Caco-2 (cell line): ENCODE measurements around the gene PGAP3. TPM values are rescaled to one million over a fixed set of nuclear protein-coding genes. Genes with fewer than 3 reads are reported as not detected.
A peak's percentile ranks its signal among the peaks of the same experiment; 100 is the strongest.

ENCODE experiments used
- BruUV-seq: library from RNA; stranded (reverse); fragments of 400-500 nt; replicated peaks from 2 replicates; lab custom pipeline; 2021; lab: Mats Ljungman, UMichigan
- CTCF ChIA-PET: fragments of 300-600 bp; sonication (Branson Sonifier 250); formaldehyde crosslinking; loops from one replicate; lab custom pipeline; 2022; ENCODE audit warnings: antibody characterized with exemption; lab: Charles Lee
- POLR2A ChIA-PET: fragments of 300-600 bp; sonication (Branson Sonifier 250); formaldehyde crosslinking; loops from one replicate; lab custom pipeline; 2022; ENCODE audit warnings: antibody characterized with exemption; lab: Charles Lee
- DNase-seq, 2 experiments: peaks; one replicate each; pipeline versions ENCODE4 v3.0.0 to v3.0.0-alpha.2; 2020 to 2022
- H3K27me3 ChIP-seq: replicated peaks from 2 replicates; pipeline ENCODE4 v1.6.0; 2011; ENCODE audit warnings: low read length; ENCODE audit not compliant: control insufficient read depth, insufficient read depth
- H3K36me3 ChIP-seq: 2 replicates; pipeline ENCODE4 v1.5.1; 2011; ENCODE audit warnings: low read length; ENCODE audit not compliant: control insufficient read depth, insufficient read depth
- H3K4me1 ChIP-seq: fragments of 250-450 bp; sonication (Bioruptor Pico); 2 replicates; pipeline ENCODE4 v1.5.1; 2020; ENCODE audit warnings: mild to moderate bottlenecking
- H3K4me3 ChIP-seq: 2 replicates; pipeline ENCODE4 v1.5.1; 2011; ENCODE audit warnings: low read depth, mild to moderate bottlenecking, control low read depth, low read length
- H3K9me3 ChIP-seq: fragments of 250-450 bp; sonication (Bioruptor Pico); 2 replicates; pipeline ENCODE4 v1.5.1; 2020; ENCODE audit warnings: mild to moderate bottlenecking, moderate library complexity
- H3K27ac Mint-ChIP-seq: one replicate; pipeline ENCODE4 v1.8.0; 2022; ENCODE audit warnings: mixed read lengths; ENCODE audit not compliant: unreplicated experiment
- H3K27me3 Mint-ChIP-seq: one replicate; pipeline ENCODE4 v1.8.0; 2022; ENCODE audit warnings: mixed read lengths; ENCODE audit not compliant: insufficient read depth, unreplicated experiment
- H3K36me3 Mint-ChIP-seq: one replicate; pipeline ENCODE4 v1.8.0; 2022; ENCODE audit warnings: mild to moderate bottlenecking, mixed read lengths; ENCODE audit not compliant: insufficient read depth, unreplicated experiment
- H3K4me1 Mint-ChIP-seq: one replicate; pipeline ENCODE4 v1.8.0; 2022; ENCODE audit warnings: low read depth, mixed read lengths; ENCODE audit not compliant: unreplicated experiment
- H3K4me3 Mint-ChIP-seq: one replicate; pipeline ENCODE4 v1.8.0; 2022; ENCODE audit warnings: mild to moderate bottlenecking, moderate library complexity, mixed read lengths; ENCODE audit not compliant: unreplicated experiment
- H3K9me3 Mint-ChIP-seq: one replicate; pipeline ENCODE4 v1.8.0; 2022; ENCODE audit warnings: mixed read lengths; ENCODE audit not compliant: unreplicated experiment
- CTCF ChIP-seq, 2 experiments: fragments of 200-600 bp in 1 of 2; IDR thresholded peaks; 1 replicate in 1 of 2; 2 replicates in 1 of 2; pipeline versions ENCODE4 v1.5.1 to v1.8.0; 2011 to 2022; ENCODE audit warnings: antibody characterized with exemption in 1 of 2, control low read depth in 1 of 2, inconsistent platforms in 1 of 2, low read depth in 1 of 2, low read length in 1 of 2, mild to moderate bottlenecking in 1 of 2, moderate library complexity in 1 of 2; ENCODE audit not compliant: insufficient read depth in 1 of 2, severe bottlenecking in 1 of 2, unreplicated experiment in 1 of 2
- intact Hi-C: fragments of 100-400 bp; cut with micrococcal nuclease; formaldehyde crosslinking; loops from one replicate; pipeline ENCODE4 v1.10.0; 2022; ENCODE audit not compliant: unreplicated experiment
- total RNA-seq: library from RNA; stranded (reverse); gene quantifications from 2 replicates; pipeline ENCODE4 v1.2.3, GENCODE V29; 2022

The PGAP3 gene
- total RNA-seq, 1 experiment from 2014 or later, result 14.7 TPM

DNA sequence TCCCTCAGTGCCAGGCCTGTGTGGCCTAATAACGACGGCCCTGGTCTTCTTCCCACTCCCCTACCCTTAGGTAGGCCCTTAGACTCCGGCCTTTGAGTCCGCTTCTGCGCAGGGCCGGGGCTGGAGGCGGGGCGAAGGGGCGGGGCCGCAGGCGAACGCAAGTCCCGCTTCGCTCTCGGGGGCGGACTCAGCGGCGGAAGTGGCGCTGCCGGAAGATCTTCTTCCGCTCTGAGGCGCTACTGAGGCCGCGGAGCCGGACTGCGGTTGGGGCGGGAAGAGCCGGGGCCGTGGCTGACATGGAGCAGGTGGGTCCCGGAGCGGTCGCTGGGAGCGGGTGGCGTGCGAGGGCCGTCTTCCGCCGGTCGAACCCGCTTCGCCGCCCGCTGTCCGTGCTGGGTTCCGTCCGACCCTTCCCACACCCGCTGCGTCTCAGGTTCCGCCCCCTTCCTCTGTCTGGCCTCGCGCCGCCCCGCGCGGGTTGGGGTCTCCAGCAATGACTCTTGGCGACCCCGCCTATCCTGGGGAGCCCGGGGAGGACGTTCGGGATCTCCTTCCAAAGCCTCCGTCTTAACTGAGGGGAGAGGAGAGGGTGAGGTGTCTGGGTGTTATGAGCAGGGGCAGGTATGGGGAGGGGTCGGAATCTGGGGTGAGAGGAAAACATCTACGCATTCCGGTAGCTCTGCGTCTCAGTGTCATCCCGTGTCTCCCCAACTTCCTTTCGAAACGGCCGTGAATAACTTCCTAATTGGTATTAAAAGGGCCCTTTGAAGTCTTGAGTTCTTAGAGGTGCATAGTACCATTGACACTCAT, 50.7 kb downstream of the PGAP3 start, which contains the start of gene STARD3:
Gene STARD3, plus strand, starts transcription at position 218 of the 810 bp plus-strand sequence. CDS start 16,388 bp downstream, outside the sequence.
- ChIA-PET POLR2A (interaction anchor here (0.6 kb wide), 1 partner anchor 63 kb away, joined by 4 read pairs; the partner anchor contains the start of gene ERBB2), CTCF (interaction anchor here (0.7 to 2.2 kb wide), 10 partner anchors 9 to 93 kb away, joined by 3 to 13 read pairs (median 3); partner anchors contain the start of genes ERBB2 and MIEN1)
- peak; percentile 90 to 92 for DNase-seq
- TSS peak; percentile 50 for BruUV-seq
- H3K36me3 ChIP-seq, result no peaks in the 10 kb centered on the region
- Mint-ChIP-seq H3K9me3 (no peaks in the 10 kb centered on the region), H3K4me1 (peaks cover 11% of the 10 kb centered on the region), H3K27ac (peak within 1 kb of the TSS; percentile 58), H3K27me3 (no peaks in the 10 kb centered on the region), H3K4me3 (peak within 1 kb of the TSS; percentile 90), H3K36me3 (no peaks in the 10 kb centered on the region)
- H3K9me3 ChIP-seq, result no peaks in the 10 kb centered on the region
- peaks cover 5% of the 10 kb centered on the region for H3K4me1 ChIP-seq
- H3K4me3 ChIP-seq, result peak within 1 kb of the TSS; percentile 79
- peak in 1 of 2 experiments; percentile 25 for TF ChIP-seq CTCF (IDR thresholded peaks at IDR 0.05; ENCODE audit: insufficient read depth in 1 of 2, low read depth in 1 of 2, low read length in 1 of 2, severe bottlenecking in 1 of 2, unreplicated experiment in 1 of 2)
- no peaks in the 10 kb centered on the region for H3K27me3 ChIP-seq
- intact Hi-C loops, result loop anchor here (5.0 kb wide), 1 partner anchor 100 kb away; the partner anchor contains the start of gene GRB7

DNA sequence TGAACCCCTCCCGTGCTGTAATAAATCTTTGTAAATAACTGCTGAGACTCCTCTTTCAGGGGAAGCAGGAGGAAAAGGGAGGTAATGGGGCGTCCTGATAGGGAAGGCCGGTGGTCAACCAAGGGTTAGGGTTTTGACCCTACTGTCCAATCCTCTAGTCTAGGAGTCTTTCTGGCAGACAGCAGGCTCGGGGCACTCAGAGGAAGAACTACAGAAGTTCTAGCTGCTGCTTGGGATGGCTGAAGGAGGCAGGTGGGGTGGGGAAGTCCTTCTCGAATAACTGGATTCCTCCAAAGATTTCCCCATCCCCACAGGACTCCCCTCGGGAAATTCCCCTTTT, 51.3 kb downstream of the PGAP3 start:
- no peaks in the 10 kb centered on the region for H3K27me3 ChIP-seq
- no peak for TF ChIP-seq CTCF (IDR thresholded peaks at IDR 0.05; ENCODE audit: insufficient read depth in 1 of 2, low read depth in 1 of 2, low read length in 1 of 2, severe bottlenecking in 1 of 2, unreplicated experiment in 1 of 2)
- CTCF ChIA-PET, result interaction anchor here (0.6 to 2.2 kb wide), 6 partner anchors 8 to 35 kb away, joined by 3 to 13 read pairs (median 7); no protein-coding TSS in a partner anchor
- H3K4me1 ChIP-seq, result peaks cover 5% of the 10 kb centered on the region
- Mint-ChIP-seq H3K27ac (peak overlapping the region; percentile 58), H3K36me3 (no peaks in the 10 kb centered on the region), H3K4me1 (peaks cover 16% of the 10 kb centered on the region), H3K27me3 (no peaks in the 10 kb centered on the region), H3K9me3 (no peaks in the 10 kb centered on the region), H3K4me3 (peak overlapping the region; percentile 90)
- H3K36me3 ChIP-seq, result no peaks in the 10 kb centered on the region
- H3K9me3 ChIP-seq, result no peaks in the 10 kb centered on the region
- no peak for DNase-seq
- H3K4me3 ChIP-seq, result peak overlapping the region; percentile 79
- intact Hi-C loops, result loop anchor here (5.0 kb wide), 1 partner anchor 101 kb away; the partner anchor contains the start of gene GRB7
- BruUV-seq, result TSS peak; percentile 57
- POLR2A ChIA-PET, result no interaction called here

DNA sequence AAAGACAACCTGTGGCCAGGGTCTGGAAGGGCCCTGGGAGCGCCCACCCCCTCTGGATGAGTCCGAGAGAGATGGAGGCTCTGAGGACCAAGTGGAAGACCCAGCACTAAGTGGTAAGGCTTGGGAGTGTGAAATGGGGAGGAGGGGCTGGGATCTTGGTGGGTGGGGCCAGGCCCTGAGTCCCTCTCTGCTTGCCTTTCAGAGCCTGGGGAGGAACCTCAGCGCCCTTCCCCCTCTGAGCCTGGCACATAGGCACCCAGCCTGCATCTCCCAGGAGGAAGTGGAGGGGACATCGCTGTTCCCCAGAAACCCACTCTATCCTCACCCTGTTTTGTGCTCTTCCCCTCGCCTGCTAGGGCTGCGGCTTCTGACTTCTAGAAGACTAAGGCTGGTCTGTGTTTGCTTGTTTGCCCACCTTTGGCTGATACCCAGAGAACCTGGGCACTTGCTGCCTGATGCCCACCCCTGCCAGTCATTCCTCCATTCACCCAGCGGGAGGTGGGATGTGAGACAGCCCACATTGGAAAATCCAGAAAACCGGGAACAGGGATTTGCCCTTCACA, 52.2 kb downstream of the PGAP3 start:
- ChIA-PET CTCF (interaction anchor here (0.8 to 2.9 kb wide), 3 partner anchors 12 to 199 kb away, joined by 3 to 17 read pairs (median 12); no protein-coding TSS in a partner anchor), POLR2A (no interaction called here)
- Mint-ChIP-seq H3K27ac (no peak overlapping the region), H3K9me3 (no peaks in the 10 kb centered on the region), H3K4me3 (no peak overlapping the region), H3K27me3 (no peaks in the 10 kb centered on the region), H3K4me1 (peaks cover 24% of the 10 kb centered on the region), H3K36me3 (no peaks in the 10 kb centered on the region)
- Histone ChIP-seq H3K27me3 (no peaks in the 10 kb centered on the region), H3K4me1 (peaks cover 5% of the 10 kb centered on the region), H3K4me3 (no peak overlapping the region), H3K9me3 (no peaks in the 10 kb centered on the region), H3K36me3 (no peaks in the 10 kb centered on the region)
- no peak for DNase-seq
- intact Hi-C loops, result loop anchor here (5.0 kb wide), 1 partner anchor 102 kb away; the partner anchor contains the start of gene GRB7
- no TSS peak for BruUV-seq
- TF ChIP-seq CTCF (IDR thresholded peaks at IDR 0.05; ENCODE audit: insufficient read depth in 1 of 2, low read depth in 1 of 2, low read length in 1 of 2, severe bottlenecking in 1 of 2, unreplicated experiment in 1 of 2), result no peak
